Vagina (tissue), 2 donors: Measurements from ENCODE around the gene SMCHD1. TPM values are rescaled to one million over a fixed set of nuclear protein-coding genes. Genes with fewer than 3 reads are reported as not detected.

ENCODE experiments used
- DNase-seq, 2 donors: peaks; one replicate each; pipeline ENCODE4 v3.0.0-alpha.2; 2017; ENCODE audit errors: extremely low spot score in 2 of 2
- H3K27ac ChIP-seq: fragments of 200-600 bp; sonication (generic); one replicate; pipeline ENCODE4 v1.5.1; 2019
- H3K27me3 ChIP-seq: fragments of 200-600 bp; sonication (generic); one replicate; pipeline ENCODE4 v1.5.1; 2019
- H3K36me3 ChIP-seq, 2 donors: fragments of 200-600 bp; sonication (generic); one replicate each; pipeline ENCODE4 v1.5.1; 2017 to 2019
- H3K4me1 ChIP-seq: fragments of 200-600 bp; sonication (generic); one replicate; pipeline ENCODE4 v1.5.1; 2019
- H3K4me3 ChIP-seq, 2 donors: fragments of 200-600 bp; sonication (generic); 1 replicate in 1 of 2; 2 replicates in 1 of 2; pipeline ENCODE4 v1.5.1; 2016 to 2019
- H3K9me3 ChIP-seq: fragments of 200-600 bp; sonication (generic); one replicate; pipeline ENCODE4 v1.5.1; 2019
- CTCF ChIP-seq, 3 experiments: fragments of 450-650 bp in 2 of 3; fragments of 200-600 bp in 1 of 3; sonication (generic) in 1 of 3; IDR thresholded peaks; one replicate each; pipeline ENCODE4 v1.5.1; 2017 to 2019; ENCODE audit warnings: antibody characterized with exemption in 3 of 3, mild to moderate bottlenecking in 2 of 3, moderate library complexity in 2 of 3
- POLR2A ChIP-seq, 2 donors: fragments of 450-650 bp; IDR thresholded peaks; one replicate each; pipeline ENCODE4 v1.6.1; 2017; ENCODE audit warnings: antibody characterized with exemption in 2 of 2, mild to moderate bottlenecking in 2 of 2, moderate library complexity in 2 of 2
- POLR2AphosphoS5 ChIP-seq, 2 donors: sonication (generic); formaldehyde crosslinking; IDR thresholded peaks; one replicate each; pipeline ENCODE4 v1.9.0; 2017; ENCODE audit warnings: antibody characterized with exemption in 2 of 2, mild to moderate bottlenecking in 2 of 2, low read depth in 1 of 2; ENCODE audit not compliant: insufficient read depth in 1 of 2
- intact Hi-C: fragments of 100-400 bp; cut with DNase I; formaldehyde crosslinking; loops from one replicate; pipeline ENCODE4 v1.15.1; 2023
- total RNA-seq: library from RNA; depleted of rRNA; stranded (reverse); fragments of >200 nt; gene quantifications from one replicate; pipeline ENCODE4 v1.2.3, GENCODE V29; 2016

Gene SMCHD1
- total RNA-seq, 1 donor from 2014 or later, result 62.4 TPM

- no peak for DNase-seq
- no peak overlapping the region for H3K4me3 ChIP-seq
- no peak for TF ChIP-seq POLR2A (IDR thresholded peaks at IDR 0.05)
- TF ChIP-seq CTCF (IDR thresholded peaks at IDR 0.05), result no peak
- no peak for TF ChIP-seq POLR2AphosphoS5 (IDR thresholded peaks at IDR 0.05; ENCODE audit: insufficient read depth in 1 of 2, low read depth in 1 of 2)
- no peaks in the 10 kb centered on the region for H3K4me1 ChIP-seq
- H3K27ac ChIP-seq, result no peak overlapping the region
- intact Hi-C loops, result no loop called here
- H3K9me3 ChIP-seq, result no peaks in the 10 kb centered on the region
- no peaks in the 10 kb centered on the region for H3K27me3 ChIP-seq
- H3K36me3 ChIP-seq, result peaks cover 0 to 62% of the 10 kb centered on the region in 2 donors
Observed at GRCh38 chr18:2704541-2704940, 49.0 kb downstream of the SMCHD1 start.

- H3K4me1 ChIP-seq, result no peaks in the 10 kb centered on the region
- no peak overlapping the region for H3K4me3 ChIP-seq
- H3K9me3 ChIP-seq, result no peaks in the 10 kb centered on the region
- H3K36me3 ChIP-seq, result peaks cover 0 to 45% of the 10 kb centered on the region in 2 donors
- intact Hi-C loops, result no loop called here
- no peaks in the 10 kb centered on the region for H3K27me3 ChIP-seq
- no peak for DNase-seq
- TF ChIP-seq CTCF (IDR thresholded peaks at IDR 0.05), result no peak
- no peak for TF ChIP-seq POLR2AphosphoS5 (IDR thresholded peaks at IDR 0.05; ENCODE audit: insufficient read depth in 1 of 2, low read depth in 1 of 2)
- no peak for TF ChIP-seq POLR2A (IDR thresholded peaks at IDR 0.05)
- H3K27ac ChIP-seq, result no peak overlapping the region
Observed at GRCh38 chr18:2706903-2707302, 51.4 kb downstream of the SMCHD1 start.

- Histone ChIP-seq H3K27ac (no peak overlapping the region), H3K4me1 (no peaks in the 10 kb centered on the region), H3K9me3 (no peaks in the 10 kb centered on the region), H3K4me3 (no peak overlapping the region), H3K36me3 (peaks cover 0 to 47% of the 10 kb centered on the region in 2 donors), H3K27me3 (no peaks in the 10 kb centered on the region)
- no peak for DNase-seq
- TF ChIP-seq POLR2A (IDR thresholded peaks at IDR 0.05) (no peak), CTCF (IDR thresholded peaks at IDR 0.05) (no peak), POLR2AphosphoS5 (IDR thresholded peaks at IDR 0.05; ENCODE audit: insufficient read depth in 1 of 2, low read depth in 1 of 2) (no peak)
- intact Hi-C loops, result no loop called here
Observed at GRCh38 chr18:2707551-2708168, 52.1 kb downstream of the SMCHD1 start.

- Histone ChIP-seq H3K4me3 (no peak overlapping the region), H3K9me3 (no peaks in the 10 kb centered on the region), H3K27ac (no peak overlapping the region), H3K27me3 (no peaks in the 10 kb centered on the region), H3K4me1 (no peaks in the 10 kb centered on the region), H3K36me3 (peaks cover 0 to 43% of the 10 kb centered on the region in 2 donors)
- intact Hi-C loops, result no loop called here
- no peak for DNase-seq
- TF ChIP-seq POLR2AphosphoS5 (IDR thresholded peaks at IDR 0.05; ENCODE audit: insufficient read depth in 1 of 2, low read depth in 1 of 2) (no peak), CTCF (IDR thresholded peaks at IDR 0.05) (no peak), POLR2A (IDR thresholded peaks at IDR 0.05) (no peak)
Observed at GRCh38 chr18:2709316-2709715, 53.8 kb downstream of the SMCHD1 start.

- no peak for DNase-seq
- Histone ChIP-seq H3K27me3 (no peaks in the 10 kb centered on the region), H3K4me3 (no peak overlapping the region), H3K9me3 (no peaks in the 10 kb centered on the region), H3K4me1 (peaks cover 7% of the 10 kb centered on the region), H3K36me3 (peaks cover 0 to 22% of the 10 kb centered on the region in 2 donors), H3K27ac (no peak overlapping the region)
- intact Hi-C loops, result no loop called here
- TF ChIP-seq POLR2AphosphoS5 (IDR thresholded peaks at IDR 0.05; ENCODE audit: insufficient read depth in 1 of 2, low read depth in 1 of 2) (no peak), CTCF (IDR thresholded peaks at IDR 0.05) (no peak), POLR2A (IDR thresholded peaks at IDR 0.05) (no peak)
Observed at GRCh38 chr18:2714140-2714539, 58.6 kb downstream of the SMCHD1 start.
